ENCODE results near the gene MINDY3.

Gene MINDY3

DNA sequence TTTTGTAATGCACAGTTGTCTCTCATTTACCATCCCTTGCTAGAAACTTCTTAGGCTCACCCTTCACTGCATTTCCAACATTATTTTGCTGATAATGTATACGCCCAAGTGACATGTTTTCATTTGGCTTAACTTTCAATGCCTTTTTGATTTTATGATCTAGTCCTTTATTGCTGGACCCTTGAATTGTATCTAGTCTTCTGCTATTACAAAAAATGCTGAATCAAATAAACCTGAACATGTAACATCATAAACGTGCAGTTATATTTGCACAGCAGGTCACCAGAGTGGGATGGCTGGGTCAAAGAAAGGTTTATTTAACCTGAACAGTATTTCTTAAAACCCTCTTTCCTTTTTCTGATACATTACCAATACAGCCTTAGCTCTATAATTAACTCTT, 63.0 kb downstream of the MINDY3 start:
- Histone ChIP-seq H3K9me3 (ENCODE audit: insufficient read depth, low read length, severe bottlenecking) (no peaks in the 10 kb centered on the region), H2AFZ (ENCODE audit: low read depth, low read length) (no peak overlapping the region), H3K4me1 (ENCODE audit: insufficient read depth, low read length) (no peaks in the 10 kb centered on the region), H3K4me2 (ENCODE audit: insufficient read depth, low read length) (no peak overlapping the region), H3K9ac (ENCODE audit: low read depth, low read length) (no peak overlapping the region), H3K4me3 (ENCODE audit: low read depth in 1 of 2, low read length in 2 of 2) (no peak overlapping the region), H3K27ac (ENCODE audit: low read length) (no peak overlapping the region), H3K79me2 (ENCODE audit: insufficient read depth, low read length) (no peaks in the 10 kb centered on the region), H3K36me3 (ENCODE audit: insufficient read depth, low read length) (peaks cover 30% of the 10 kb centered on the region; the same call in 1 of the 2 replicates), H4K20me1 (ENCODE audit: insufficient read depth, low read length) (no peaks in the 10 kb centered on the region), H3K27me3 (ENCODE audit: insufficient read depth, low read length, poor library complexity) (no peaks in the 10 kb centered on the region)
- TF ChIP-seq EZH2 (IDR thresholded peaks at IDR 0.05; ENCODE audit: borderline replicate concordance, low read depth, low read length, severe bottlenecking) (no peak), CTCF (IDR thresholded peaks at IDR 0.05; ENCODE audit: borderline replicate concordance, extremely low read depth, low read length, poor library complexity, severe bottlenecking) (no peak)
- DNase-seq (no peak), ATAC-seq (ENCODE audit: insufficient read depth, low read depth) (no peak)

DNA sequence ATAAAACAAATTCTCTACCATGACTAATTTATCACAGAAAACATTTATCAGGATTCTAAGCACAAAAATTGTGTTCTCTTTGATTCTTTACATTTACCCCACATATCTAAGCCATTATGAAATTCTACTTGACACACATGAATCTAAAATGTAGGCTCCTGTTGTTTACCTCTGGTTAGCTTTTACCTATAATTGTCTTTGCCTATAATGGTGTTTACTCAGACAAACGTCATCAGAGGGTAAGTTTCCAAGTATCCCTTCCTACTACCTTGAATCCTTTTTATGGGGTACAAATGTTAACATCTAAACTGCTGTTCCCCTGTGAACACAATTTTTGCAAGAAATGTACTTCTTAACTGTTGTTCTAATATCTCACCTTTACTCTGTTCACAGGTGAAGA, 63.5 kb downstream of the MINDY3 start:
- Histone ChIP-seq H3K4me3 (ENCODE audit: low read depth in 1 of 2, low read length in 2 of 2) (no peak overlapping the region), H3K9me3 (ENCODE audit: insufficient read depth, low read length, severe bottlenecking) (no peaks in the 10 kb centered on the region), H3K9ac (ENCODE audit: low read depth, low read length) (no peak overlapping the region), H3K36me3 (ENCODE audit: insufficient read depth, low read length) (peaks cover 30% of the 10 kb centered on the region; the same call in 1 of the 2 replicates), H3K27ac (ENCODE audit: low read length) (no peak overlapping the region), H2AFZ (ENCODE audit: low read depth, low read length) (no peak overlapping the region), H4K20me1 (ENCODE audit: insufficient read depth, low read length) (no peaks in the 10 kb centered on the region), H3K79me2 (ENCODE audit: insufficient read depth, low read length) (no peaks in the 10 kb centered on the region), H3K27me3 (ENCODE audit: insufficient read depth, low read length, poor library complexity) (no peaks in the 10 kb centered on the region), H3K4me2 (ENCODE audit: insufficient read depth, low read length) (no peak overlapping the region), H3K4me1 (ENCODE audit: insufficient read depth, low read length) (no peaks in the 10 kb centered on the region)
- no peak for DNase-seq
- no peak for ATAC-seq (ENCODE audit: insufficient read depth, low read depth)
- no peak for TF ChIP-seq EZH2 (IDR thresholded peaks at IDR 0.05; ENCODE audit: borderline replicate concordance, low read depth, low read length, severe bottlenecking)
- no peak for TF ChIP-seq CTCF (IDR thresholded peaks at IDR 0.05; ENCODE audit: borderline replicate concordance, extremely low read depth, low read length, poor library complexity, severe bottlenecking)

DNA sequence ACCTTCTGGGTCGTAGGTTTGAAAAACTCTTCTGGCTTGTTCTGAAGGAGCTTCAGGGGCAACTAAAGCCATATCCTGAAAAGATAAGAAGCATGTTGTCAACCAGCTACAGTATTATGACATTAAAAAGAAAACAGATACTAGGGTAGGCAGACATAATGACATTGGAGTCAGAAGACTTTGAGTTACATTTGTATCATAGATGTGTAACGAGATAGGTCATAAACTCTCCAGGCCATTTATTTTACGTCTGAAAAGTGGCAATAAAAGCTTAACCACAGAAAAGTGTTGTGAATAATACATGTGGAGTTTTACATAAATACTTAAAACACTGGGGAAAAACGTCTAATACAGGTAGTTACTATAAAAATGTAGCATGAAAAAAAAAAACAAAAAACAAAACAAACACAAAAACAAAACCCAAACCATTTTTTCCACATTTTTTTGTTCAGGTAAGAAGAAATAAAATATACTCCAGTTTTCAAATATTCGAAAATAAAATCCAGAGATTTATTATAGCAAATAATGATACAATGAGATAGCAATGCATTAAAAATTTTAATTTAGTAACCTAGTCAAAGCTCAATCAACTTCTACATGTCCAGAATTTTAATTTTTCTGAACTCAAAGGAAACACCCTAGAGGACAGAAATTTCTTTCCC, 64.1 kb downstream of the MINDY3 start:
- Histone ChIP-seq H3K27me3 (ENCODE audit: insufficient read depth, low read length, poor library complexity) (no peaks in the 10 kb centered on the region), H3K4me2 (ENCODE audit: insufficient read depth, low read length) (no peak overlapping the region), H3K79me2 (ENCODE audit: insufficient read depth, low read length) (no peaks in the 10 kb centered on the region), H3K9me3 (ENCODE audit: insufficient read depth, low read length, severe bottlenecking) (no peaks in the 10 kb centered on the region), H3K9ac (ENCODE audit: low read depth, low read length) (no peak overlapping the region), H2AFZ (ENCODE audit: low read depth, low read length) (no peak overlapping the region), H3K36me3 (ENCODE audit: insufficient read depth, low read length) (peaks cover 28% of the 10 kb centered on the region; the same call in 1 of the 2 replicates), H3K4me3 (ENCODE audit: low read depth in 1 of 2, low read length in 2 of 2) (no peak overlapping the region), H4K20me1 (ENCODE audit: insufficient read depth, low read length) (no peaks in the 10 kb centered on the region), H3K4me1 (ENCODE audit: insufficient read depth, low read length) (no peaks in the 10 kb centered on the region), H3K27ac (ENCODE audit: low read length) (no peak overlapping the region)
- DNase-seq (no peak), ATAC-seq (ENCODE audit: insufficient read depth, low read depth) (no peak)
- TF ChIP-seq EZH2 (IDR thresholded peaks at IDR 0.05; ENCODE audit: borderline replicate concordance, low read depth, low read length, severe bottlenecking) (no peak), CTCF (IDR thresholded peaks at IDR 0.05; ENCODE audit: borderline replicate concordance, extremely low read depth, low read length, poor library complexity, severe bottlenecking) (no peak)
